Activated naive CD4-positive, alpha-beta T cell treated with anti-CD3 and anti-CD28 coated beads for 36 hours (primary cell): ENCODE data around the gene SCFD1. TPM values are rescaled to one million over a fixed set of nuclear protein-coding genes. Genes with fewer than 3 reads are reported as not detected.

ENCODE experiments used
- CTCF ChIA-PET: fragments of 350-600 bp; sonication (Branson Sonifier 250); formaldehyde crosslinking; loops from one replicate; lab custom pipeline; 2021; ENCODE audit warnings: antibody characterized with exemption; lab: Charles Lee
- DNase-seq: peaks from one replicate; pipeline ENCODE4 v3.0.0-alpha.2; 2020
- H3K27ac Mint-ChIP-seq: one replicate; pipeline ENCODE4 v1.8.0; 2021; ENCODE audit warnings: mild to moderate bottlenecking, mixed read lengths
- H3K27me3 Mint-ChIP-seq: one replicate; pipeline ENCODE4 v1.8.0; 2021; ENCODE audit warnings: low read depth, mixed read lengths
- H3K36me3 Mint-ChIP-seq: one replicate; pipeline ENCODE4 v1.8.0; 2021; ENCODE audit warnings: low read depth, mixed read lengths
- H3K4me1 Mint-ChIP-seq: one replicate; pipeline ENCODE4 v1.8.0; 2021; ENCODE audit warnings: low read depth, mixed read lengths
- H3K4me3 Mint-ChIP-seq: one replicate; pipeline ENCODE4 v1.8.0; 2021; ENCODE audit warnings: mild to moderate bottlenecking, moderate library complexity, mixed read lengths
- H3K9me3 Mint-ChIP-seq: one replicate; pipeline ENCODE4 v1.8.0; 2021; ENCODE audit warnings: mixed read lengths
- intact Hi-C: fragments of 100-400 bp; cut with micrococcal nuclease; formaldehyde crosslinking; loops from one replicate; pipeline ENCODE4 v1.15.1; 2023
- total RNA-seq, 2 experiments: library from RNA; stranded (reverse); gene quantifications; one replicate each; pipeline ENCODE4 v1.2.3, GENCODE V29; 2021

The SCFD1 gene
- total RNA-seq, 2 experiments from 2014 or later, result 46.1 to 55.2 TPM

DNA sequence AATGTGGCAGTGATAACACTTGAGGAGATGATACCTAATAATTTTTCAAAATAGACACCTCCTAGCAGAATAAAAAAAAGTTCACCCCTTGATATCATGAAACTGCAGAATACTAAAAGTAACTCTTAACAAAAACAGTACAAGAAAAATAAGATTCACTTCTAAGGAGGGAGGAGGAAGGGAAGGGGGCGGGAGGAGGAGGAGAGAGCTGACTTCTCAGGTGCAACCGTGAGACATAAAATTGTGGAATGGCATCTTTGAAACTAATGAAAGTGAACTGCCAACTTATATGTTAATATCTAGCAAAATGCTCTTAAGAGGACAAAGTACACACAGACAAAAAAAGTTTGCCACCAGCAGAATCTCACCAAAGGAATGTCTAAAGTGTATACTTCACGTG is 115.8 kb downstream of the SCFD1 start:
- Mint-ChIP-seq H3K27me3 (no peaks in the 10 kb centered on the region), H3K9me3 (no peaks in the 10 kb centered on the region), H3K4me1 (no peaks in the 10 kb centered on the region), H3K4me3 (no peak overlapping the region), H3K36me3 (peaks cover 6% of the 10 kb centered on the region), H3K27ac (no peak overlapping the region)
- intact Hi-C loops, result no loop called here
- CTCF ChIA-PET, result no interaction called here
- no peak for DNase-seq

DNA sequence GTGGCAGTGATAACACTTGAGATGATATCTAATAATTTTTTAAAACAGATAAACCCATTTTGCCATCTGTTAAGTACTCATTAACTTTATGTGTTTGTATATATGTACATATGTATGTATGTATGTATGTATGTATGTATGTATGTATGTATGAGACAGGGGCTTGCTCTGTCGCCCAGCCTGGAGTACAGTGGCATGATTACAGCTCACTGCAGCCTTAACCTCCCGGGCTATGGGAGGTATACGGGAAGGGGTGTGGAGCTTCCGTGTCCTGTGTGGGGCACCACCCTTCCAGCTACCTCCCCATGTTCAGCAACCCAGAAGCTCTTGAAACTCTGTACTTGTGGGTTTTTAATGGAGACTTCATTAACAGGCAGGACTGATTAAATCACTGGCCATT is 116.9 kb downstream of the SCFD1 start:
- DNase-seq, result no peak
- intact Hi-C loops, result no loop called here
- Mint-ChIP-seq H3K9me3 (no peaks in the 10 kb centered on the region), H3K4me1 (no peaks in the 10 kb centered on the region), H3K36me3 (peaks cover 6% of the 10 kb centered on the region), H3K27ac (no peak overlapping the region), H3K4me3 (no peak overlapping the region), H3K27me3 (no peaks in the 10 kb centered on the region)
- CTCF ChIA-PET, result interaction anchor here (0.8 kb wide), 1 partner anchor 84 kb away, joined by 3 read pairs; no protein-coding TSS in a partner anchor

DNA sequence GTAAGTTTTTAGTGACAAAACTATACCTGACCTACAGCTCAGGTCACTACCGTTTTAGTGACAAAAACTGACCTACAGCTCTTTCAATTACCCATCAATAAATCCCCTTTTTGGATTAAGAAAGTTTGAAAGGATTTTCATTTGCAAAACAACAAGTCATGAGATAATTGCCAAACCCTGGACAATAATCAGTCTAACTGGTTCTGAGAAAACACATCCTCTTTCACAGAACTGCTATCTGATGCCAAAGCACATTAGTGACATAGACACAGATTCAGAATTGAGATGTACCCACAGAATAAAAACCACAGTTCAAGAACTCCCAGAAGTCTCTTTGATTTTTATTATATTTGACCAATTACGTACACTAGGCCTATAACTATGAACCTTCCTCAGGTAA is 126.2 kb downstream of the SCFD1 start:
- CTCF ChIA-PET, result no interaction called here
- no peak overlapping the region for H3K4me3 Mint-ChIP-seq
- intact Hi-C loops, result no loop called here
- no peaks in the 10 kb centered on the region for H3K4me1 Mint-ChIP-seq
- H3K27ac Mint-ChIP-seq, result no peak overlapping the region
- no peaks in the 10 kb centered on the region for H3K9me3 Mint-ChIP-seq
- no peaks in the 10 kb centered on the region for H3K27me3 Mint-ChIP-seq
- H3K36me3 Mint-ChIP-seq, result no peaks in the 10 kb centered on the region
- no peak for DNase-seq

DNA sequence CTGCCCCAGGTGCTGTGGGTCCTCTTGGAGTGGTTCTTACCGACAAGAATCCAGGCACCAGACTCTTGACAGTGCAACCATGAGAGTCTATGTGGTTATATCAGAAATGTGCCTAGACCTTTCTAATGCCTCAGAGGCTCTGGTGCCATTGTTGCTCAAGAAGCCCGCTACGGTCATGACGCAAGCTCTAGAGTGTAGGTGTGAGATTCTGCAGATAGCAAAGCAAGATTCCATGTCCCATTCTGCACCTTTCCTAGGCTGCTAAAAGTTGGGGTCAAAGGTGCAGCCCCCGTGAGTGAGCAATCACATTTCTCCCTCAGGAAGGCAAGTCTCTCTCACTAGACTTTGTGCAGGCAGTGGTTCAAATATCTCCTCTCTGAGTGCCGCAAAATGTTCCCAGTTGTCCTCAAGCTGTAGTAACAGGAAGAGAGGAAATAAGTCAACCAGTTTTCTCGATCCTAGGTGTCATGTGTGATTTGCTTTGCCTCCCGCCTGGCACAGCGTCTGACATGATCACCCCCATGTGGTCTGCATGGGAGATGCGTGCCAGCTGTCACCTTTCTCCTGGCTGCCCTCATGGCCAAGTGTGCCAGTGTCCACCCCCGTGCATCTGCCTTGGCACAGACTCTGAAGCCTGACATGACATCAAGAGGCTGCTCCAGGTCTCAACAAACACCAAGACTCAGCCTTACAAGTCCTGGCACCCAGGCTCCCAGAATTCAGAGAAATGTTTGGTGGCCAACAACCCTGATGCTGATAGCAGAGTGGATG is 129.7 kb downstream of the SCFD1 start:
- H3K27me3 Mint-ChIP-seq, result no peaks in the 10 kb centered on the region
- H3K27ac Mint-ChIP-seq, result no peak overlapping the region
- H3K36me3 Mint-ChIP-seq, result no peaks in the 10 kb centered on the region
- H3K4me3 Mint-ChIP-seq, result no peak overlapping the region
- CTCF ChIA-PET, result interaction anchor here (0.6 kb wide), 1 partner anchor 376 kb away, joined by 3 read pairs; no protein-coding TSS in a partner anchor
- intact Hi-C loops, result no loop called here
- DNase-seq, result peak; percentile 13
- no peaks in the 10 kb centered on the region for H3K4me1 Mint-ChIP-seq
- H3K9me3 Mint-ChIP-seq, result no peaks in the 10 kb centered on the region

DNA sequence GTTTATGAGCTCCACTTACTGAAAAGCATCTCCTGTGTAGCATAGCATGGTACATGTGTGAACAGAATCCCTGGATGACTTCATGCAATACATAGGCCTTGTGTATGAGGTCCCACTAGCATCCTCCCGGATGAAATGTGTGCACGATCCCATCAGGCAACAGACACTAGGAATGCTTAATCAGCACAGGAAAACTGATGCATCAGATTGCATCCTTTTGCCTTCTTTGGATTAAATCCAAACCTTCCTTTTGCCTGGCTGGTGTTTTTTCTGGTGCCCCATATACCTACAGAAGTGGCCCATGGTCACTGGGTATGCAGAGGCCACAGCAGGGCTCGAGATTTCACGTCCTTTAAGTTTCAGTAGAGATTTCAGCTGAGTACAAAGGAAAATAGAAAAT is 131.3 kb downstream of the SCFD1 start:
- intact Hi-C loops, result no loop called here
- no peaks in the 10 kb centered on the region for H3K9me3 Mint-ChIP-seq
- peaks cover 2% of the 10 kb centered on the region for H3K27me3 Mint-ChIP-seq
- no peaks in the 10 kb centered on the region for H3K36me3 Mint-ChIP-seq
- no peaks in the 10 kb centered on the region for H3K4me1 Mint-ChIP-seq
- H3K27ac Mint-ChIP-seq, result no peak overlapping the region
- CTCF ChIA-PET, result no interaction called here
- no peak overlapping the region for H3K4me3 Mint-ChIP-seq
- no peak for DNase-seq

DNA sequence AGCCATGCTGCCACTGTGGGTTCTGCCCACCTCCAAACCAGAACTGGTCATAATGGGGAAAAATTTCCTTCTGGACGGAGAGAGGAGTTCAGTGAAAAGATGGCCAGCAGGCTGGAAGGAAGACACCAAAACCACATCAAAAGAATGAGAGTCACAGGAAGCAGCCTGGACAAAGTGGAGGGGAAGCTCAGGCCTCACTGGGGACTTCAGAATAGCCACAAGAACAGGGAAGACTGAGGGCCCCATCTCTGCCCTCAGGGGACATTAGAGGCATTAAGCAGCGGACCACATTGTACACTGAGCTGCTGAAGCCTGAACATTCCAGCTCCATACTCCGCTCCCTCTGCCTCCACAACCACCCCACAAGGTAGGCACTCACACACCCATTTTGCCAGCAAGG is 132.7 kb downstream of the SCFD1 start:
- Mint-ChIP-seq H3K27me3 (peaks cover 2% of the 10 kb centered on the region), H3K27ac (no peak overlapping the region), H3K4me1 (no peaks in the 10 kb centered on the region), H3K9me3 (no peaks in the 10 kb centered on the region), H3K4me3 (no peak overlapping the region), H3K36me3 (no peaks in the 10 kb centered on the region)
- intact Hi-C loops, result no loop called here
- no peak for DNase-seq
- CTCF ChIA-PET, result no interaction called here

DNA sequence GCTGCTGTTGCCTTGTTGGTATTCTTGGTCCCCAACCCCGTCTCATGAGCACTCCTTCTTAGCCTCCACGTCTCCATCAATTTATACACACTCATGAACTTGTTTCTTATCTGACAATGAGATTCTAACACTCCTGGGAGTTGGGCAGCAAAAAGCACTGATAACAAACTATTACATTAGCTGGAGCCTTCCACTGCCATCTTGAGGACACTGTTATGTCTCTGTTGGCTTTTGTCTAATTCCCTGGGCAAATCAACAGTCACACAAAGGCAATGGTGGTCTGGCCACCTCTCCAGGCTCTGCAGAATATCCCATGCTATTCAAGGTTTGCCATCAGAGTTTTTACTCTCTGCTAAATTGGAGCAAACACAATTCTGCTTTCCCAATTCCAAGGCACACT is 134.5 kb downstream of the SCFD1 start:
- DNase-seq, result no peak
- CTCF ChIA-PET, result no interaction called here
- Mint-ChIP-seq H3K27ac (no peak overlapping the region), H3K4me1 (no peaks in the 10 kb centered on the region), H3K36me3 (no peaks in the 10 kb centered on the region), H3K4me3 (no peak overlapping the region), H3K9me3 (no peaks in the 10 kb centered on the region), H3K27me3 (peaks cover 4% of the 10 kb centered on the region)
- intact Hi-C loops, result no loop called here

DNA sequence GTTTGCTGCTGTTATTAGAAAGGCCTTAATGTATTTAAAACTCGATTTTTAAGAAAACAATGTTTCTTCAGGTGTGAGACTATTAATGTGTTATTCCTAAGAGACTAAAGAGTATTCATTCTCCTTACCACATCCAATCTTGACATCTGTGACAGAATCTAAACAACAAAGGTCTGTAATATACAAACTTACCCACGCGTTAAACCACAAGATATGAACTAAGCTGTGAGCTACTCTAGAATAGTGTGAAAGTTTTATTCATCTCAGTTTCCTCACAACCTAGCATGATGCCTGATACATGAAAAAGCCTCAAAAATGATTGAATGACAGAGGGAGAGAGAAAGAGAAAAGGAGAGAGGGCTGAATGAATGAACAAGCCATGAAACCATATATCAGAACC is 135.0 kb downstream of the SCFD1 start:
- intact Hi-C loops, result no loop called here
- no peaks in the 10 kb centered on the region for H3K36me3 Mint-ChIP-seq
- H3K4me1 Mint-ChIP-seq, result no peaks in the 10 kb centered on the region
- H3K4me3 Mint-ChIP-seq, result no peak overlapping the region
- H3K27ac Mint-ChIP-seq, result no peak overlapping the region
- CTCF ChIA-PET, result no interaction called here
- peaks cover 4% of the 10 kb centered on the region for H3K27me3 Mint-ChIP-seq
- no peak for DNase-seq
- H3K9me3 Mint-ChIP-seq, result peaks cover 2% of the 10 kb centered on the region

DNA sequence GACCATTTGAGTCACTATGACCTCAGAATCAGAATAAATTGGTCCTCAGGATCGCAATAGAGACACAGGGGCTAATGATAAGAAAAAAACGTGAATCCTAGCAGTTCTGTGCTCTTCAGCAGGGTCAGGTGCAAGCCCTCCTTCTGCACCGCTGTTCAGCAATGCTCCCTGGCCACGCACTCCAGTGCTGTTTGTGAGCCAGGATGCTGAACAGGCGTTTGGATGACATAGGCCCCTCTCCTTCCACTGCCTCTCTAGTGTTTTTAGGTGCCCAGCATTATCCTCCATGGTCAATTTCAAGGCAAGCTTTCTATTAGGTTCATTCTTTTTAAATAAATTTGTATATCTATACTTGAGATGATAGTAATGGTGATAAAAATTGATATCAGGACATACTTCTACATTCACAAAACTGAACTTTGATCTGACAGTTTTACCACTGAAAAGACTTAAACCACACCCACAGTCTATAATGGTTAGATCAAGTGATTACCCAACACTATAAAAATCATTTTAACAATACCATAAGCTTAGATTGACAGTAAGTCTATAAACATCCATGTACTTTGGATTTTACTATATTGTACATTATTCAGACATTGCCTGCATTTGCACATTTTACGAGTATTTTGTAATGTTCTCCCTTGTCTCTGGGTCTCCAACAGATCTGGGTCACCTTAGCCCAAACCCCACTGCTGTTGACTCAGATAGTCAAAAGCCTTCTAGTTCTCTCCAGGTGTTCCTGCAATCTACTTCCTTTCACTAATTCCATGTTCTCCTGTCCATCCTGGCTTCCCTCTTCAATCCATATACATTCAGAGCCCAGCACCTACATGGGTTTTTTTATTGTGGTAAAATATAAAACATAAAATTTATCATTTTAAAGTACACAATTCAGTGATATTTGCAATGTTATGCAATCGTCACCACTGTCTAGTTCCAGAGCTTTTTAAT is 137.3 kb downstream of the SCFD1 start:
- Mint-ChIP-seq H3K4me1 (no peaks in the 10 kb centered on the region), H3K27me3 (peaks cover 4% of the 10 kb centered on the region), H3K9me3 (peaks cover 12% of the 10 kb centered on the region), H3K4me3 (no peak overlapping the region), H3K27ac (no peak overlapping the region), H3K36me3 (peaks cover 2% of the 10 kb centered on the region)
- CTCF ChIA-PET, result no interaction called here
- intact Hi-C loops, result no loop called here
- no peak for DNase-seq

DNA sequence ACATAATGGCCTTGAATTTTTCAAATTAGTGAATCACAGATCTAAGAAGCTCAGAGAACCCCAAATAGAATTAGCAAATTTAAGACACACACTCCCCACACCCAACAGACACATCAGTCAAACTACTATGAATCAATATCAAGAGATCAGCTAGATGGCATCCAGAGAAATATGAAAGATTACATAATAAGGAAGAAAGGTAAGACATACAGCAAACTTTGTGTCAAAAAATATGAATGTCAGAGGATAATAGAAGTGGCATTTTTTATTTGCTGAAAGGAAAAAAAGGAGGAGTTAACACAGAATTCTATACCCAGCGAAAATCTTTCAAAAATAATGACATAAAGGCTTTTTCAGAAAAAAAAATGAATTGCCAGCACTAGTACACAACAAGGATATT is 141.8 kb downstream of the SCFD1 start:
- DNase-seq, result no peak
- Mint-ChIP-seq H3K9me3 (peaks cover 12% of the 10 kb centered on the region), H3K27me3 (peaks cover 4% of the 10 kb centered on the region), H3K27ac (no peak overlapping the region), H3K36me3 (peaks cover 2% of the 10 kb centered on the region), H3K4me3 (no peak overlapping the region), H3K4me1 (no peaks in the 10 kb centered on the region)
- CTCF ChIA-PET, result interaction anchor here (1.2 kb wide), 1 partner anchor 9 kb away, joined by 3 read pairs; no protein-coding TSS in a partner anchor
- intact Hi-C loops, result no loop called here

DNA sequence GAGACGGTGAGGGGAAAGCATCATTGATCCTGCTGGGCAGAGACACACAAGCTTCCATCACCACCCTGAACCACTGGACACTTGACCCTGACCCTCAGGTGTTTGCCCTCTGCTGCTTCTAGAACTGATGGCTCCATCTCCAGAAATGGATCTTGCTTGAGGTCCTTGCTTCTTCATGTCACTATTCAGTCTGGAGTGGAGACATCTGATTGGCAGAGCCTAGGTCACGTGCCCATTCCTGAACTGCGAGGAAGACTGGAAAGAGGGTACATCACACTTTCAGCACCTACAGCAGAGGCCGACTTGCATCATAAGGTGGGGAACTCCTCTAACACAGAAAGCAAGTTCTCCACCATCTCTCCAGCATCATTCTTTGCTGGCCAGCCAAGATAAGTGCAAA is 145.5 kb downstream of the SCFD1 start:
- Mint-ChIP-seq H3K4me3 (no peak overlapping the region), H3K36me3 (peaks cover 2% of the 10 kb centered on the region), H3K27me3 (peaks cover 10% of the 10 kb centered on the region), H3K4me1 (no peaks in the 10 kb centered on the region), H3K9me3 (peaks cover 8% of the 10 kb centered on the region), H3K27ac (no peak overlapping the region)
- no peak for DNase-seq
- CTCF ChIA-PET, result no interaction called here
- intact Hi-C loops, result no loop called here

DNA sequence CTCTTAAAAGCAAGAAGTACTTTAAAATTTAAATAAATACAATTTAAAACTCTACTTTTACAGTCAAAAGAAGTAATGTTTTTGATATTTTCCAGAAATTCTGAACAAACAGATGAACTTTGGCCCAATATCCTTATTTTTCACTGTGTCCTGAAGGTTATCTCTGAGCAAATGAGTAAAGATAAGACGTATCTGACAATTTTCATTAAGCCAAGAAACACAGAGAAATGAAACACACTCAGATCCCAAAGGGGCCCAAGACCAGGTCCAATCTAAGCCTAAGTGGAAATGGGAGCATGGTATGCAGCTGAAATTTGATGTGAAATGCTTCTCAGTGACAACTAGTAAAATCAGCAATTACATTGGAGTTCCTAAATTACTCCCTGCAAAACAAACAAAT is 146.7 kb downstream of the SCFD1 start:
- intact Hi-C loops, result no loop called here
- no peak overlapping the region for H3K4me3 Mint-ChIP-seq
- H3K4me1 Mint-ChIP-seq, result no peaks in the 10 kb centered on the region
- H3K9me3 Mint-ChIP-seq, result peaks cover 2% of the 10 kb centered on the region
- no peak for DNase-seq
- H3K36me3 Mint-ChIP-seq, result peaks cover under 1% of the 10 kb centered on the region
- H3K27ac Mint-ChIP-seq, result no peak overlapping the region
- H3K27me3 Mint-ChIP-seq, result peaks cover 10% of the 10 kb centered on the region
- CTCF ChIA-PET, result no interaction called here
